GM10266 (cell line): ENCODE data around the gene HEXD.

Experiments used
- DNase-seq: peaks from one replicate; pipeline ENCODE4 v3.0.0; 2012; ENCODE audit errors: extremely low spot score
- CTCF ChIP-seq: IDR thresholded peaks from 2 replicates; pipeline ENCODE4 v1.5.1; 2012; ENCODE audit warnings: mild to moderate bottlenecking, low read depth; ENCODE audit not compliant: control insufficient read depth, insufficient read depth; ENCODE audit errors: missing control alignments

HEXD gene

GRCh38 chr17:82400830-82401229 lies 17.3 kb upstream of the HEXD start:
- DNase-seq: peak; percentile 92
- TF ChIP-seq CTCF: no peak

GRCh38 chr17:82402865-82403264 lies 15.3 kb upstream of the HEXD start:
- no peak for TF ChIP-seq CTCF
- no peak for DNase-seq

GRCh38 chr17:82403662-82404660 lies 14.2 kb upstream of the HEXD start:
- no peak for TF ChIP-seq CTCF
- no peak for DNase-seq

- TF ChIP-seq CTCF: no peak
These were observed 13.1 kb upstream of the HEXD start for GRCh38 chr17:82405051-82405450.

GRCh38 chr17:82406131-82406671 lies 11.9 kb upstream of the HEXD start:
- no peak for DNase-seq
- no peak for TF ChIP-seq CTCF

More at GRCh38 chr17:82405051-82405450, 13.1 kb upstream of the HEXD start:
- no peak for DNase-seq

GRCh38 chr17:82407255-82407654 lies 10.9 kb upstream of the HEXD start:
- DNase-seq: no peak
- no peak for TF ChIP-seq CTCF
